Fibroblast of the aortic adventitia (primary cell): Measurements from ENCODE around the gene GORASP1. TPM values are rescaled to one million over a fixed set of nuclear protein-coding genes. Genes with fewer than 3 reads are reported as not detected.

Source experiments
- DNase-seq: peaks from one replicate; pipeline ENCODE4 v3.0.0-alpha.2; 2010; ENCODE audit warnings: low read depth
- H3K4me3 ChIP-seq: 2 replicates; pipeline ENCODE4 v1.5.1; 2011; ENCODE audit warnings: low read depth, mild to moderate bottlenecking, control low read depth, low read length, moderate library complexity
- total RNA-seq: library from RNA; depleted of rRNA; stranded (reverse); fragments of >200 nt; gene quantifications from 2 replicates; pipeline ENCODE4 v1.2.3, GENCODE V29; 2012; ENCODE audit warnings: low replicate concordance
- TF ChIP-seq, protein P1 (sequence below): IDR thresholded peaks from 2 replicates; pipeline ENCODE4 v1.5.1; 2011; ENCODE audit warnings: mild to moderate bottlenecking, low read length, control low read depth, inconsistent platforms; ENCODE audit not compliant: insufficient read depth

The GORASP1 gene
- total RNA-seq, 1 donor = 24.0 TPM

- H3K4me3 ChIP-seq = peak overlapping the region; percentile 93
- DNase-seq = peak; percentile 41
- TF ChIP-seq, protein P1, sequence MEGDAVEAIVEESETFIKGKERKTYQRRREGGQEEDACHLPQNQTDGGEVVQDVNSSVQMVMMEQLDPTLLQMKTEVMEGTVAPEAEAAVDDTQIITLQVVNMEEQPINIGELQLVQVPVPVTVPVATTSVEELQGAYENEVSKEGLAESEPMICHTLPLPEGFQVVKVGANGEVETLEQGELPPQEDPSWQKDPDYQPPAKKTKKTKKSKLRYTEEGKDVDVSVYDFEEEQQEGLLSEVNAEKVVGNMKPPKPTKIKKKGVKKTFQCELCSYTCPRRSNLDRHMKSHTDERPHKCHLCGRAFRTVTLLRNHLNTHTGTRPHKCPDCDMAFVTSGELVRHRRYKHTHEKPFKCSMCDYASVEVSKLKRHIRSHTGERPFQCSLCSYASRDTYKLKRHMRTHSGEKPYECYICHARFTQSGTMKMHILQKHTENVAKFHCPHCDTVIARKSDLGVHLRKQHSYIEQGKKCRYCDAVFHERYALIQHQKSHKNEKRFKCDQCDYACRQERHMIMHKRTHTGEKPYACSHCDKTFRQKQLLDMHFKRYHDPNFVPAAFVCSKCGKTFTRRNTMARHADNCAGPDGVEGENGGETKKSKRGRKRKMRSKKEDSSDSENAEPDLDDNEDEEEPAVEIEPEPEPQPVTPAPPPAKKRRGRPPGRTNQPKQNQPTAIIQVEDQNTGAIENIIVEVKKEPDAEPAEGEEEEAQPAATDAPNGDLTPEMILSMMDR = no peak
Observed at GRCh38 chr3:39106281-39106811, 1.1 kb downstream of the GORASP1 start.

- DNase-seq = no peak
- TF ChIP-seq, protein P1 = no peak
- peak overlapping the region; percentile 93 for H3K4me3 ChIP-seq
Observed at GRCh38 chr3:39105687-39106063, 1.8 kb downstream of the GORASP1 start.

DNA sequence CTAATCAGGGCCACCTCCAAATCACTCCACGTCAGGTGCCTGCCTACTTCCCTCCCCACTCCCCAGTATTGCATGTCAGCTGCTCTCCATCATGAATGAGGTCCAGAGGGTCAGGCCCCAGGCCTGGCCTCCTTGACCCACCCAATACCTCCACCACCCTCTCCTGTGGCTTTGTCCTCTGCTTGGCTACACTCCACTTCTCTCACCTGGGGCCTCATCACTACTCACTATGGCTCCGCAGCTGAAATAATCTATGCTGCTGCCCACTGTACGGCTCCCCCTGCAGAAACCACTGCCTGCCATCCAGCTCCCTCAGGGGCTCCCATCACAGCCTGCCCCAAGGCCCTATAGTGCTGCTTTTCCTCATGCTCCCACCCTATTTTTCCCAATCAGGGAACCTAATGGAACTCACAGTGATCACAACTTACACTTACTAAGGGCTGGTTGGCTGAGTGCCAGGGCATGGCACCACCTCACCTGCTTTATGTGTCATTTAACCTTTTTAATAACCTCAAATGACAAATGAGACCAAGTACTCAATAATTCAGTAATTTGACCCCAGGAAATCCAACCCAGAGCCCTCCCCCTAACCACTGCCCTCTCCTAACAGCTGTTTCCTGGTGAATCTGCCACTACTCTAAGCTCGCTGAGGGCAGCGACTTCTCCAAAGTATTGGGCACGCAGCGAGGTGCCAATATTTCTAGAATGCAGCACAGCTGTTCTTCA lies 2.3 kb downstream of the GORASP1 start:
- no peak overlapping the region for H3K4me3 ChIP-seq
- TF ChIP-seq, protein P1 = no peak
- no peak for DNase-seq

DNA sequence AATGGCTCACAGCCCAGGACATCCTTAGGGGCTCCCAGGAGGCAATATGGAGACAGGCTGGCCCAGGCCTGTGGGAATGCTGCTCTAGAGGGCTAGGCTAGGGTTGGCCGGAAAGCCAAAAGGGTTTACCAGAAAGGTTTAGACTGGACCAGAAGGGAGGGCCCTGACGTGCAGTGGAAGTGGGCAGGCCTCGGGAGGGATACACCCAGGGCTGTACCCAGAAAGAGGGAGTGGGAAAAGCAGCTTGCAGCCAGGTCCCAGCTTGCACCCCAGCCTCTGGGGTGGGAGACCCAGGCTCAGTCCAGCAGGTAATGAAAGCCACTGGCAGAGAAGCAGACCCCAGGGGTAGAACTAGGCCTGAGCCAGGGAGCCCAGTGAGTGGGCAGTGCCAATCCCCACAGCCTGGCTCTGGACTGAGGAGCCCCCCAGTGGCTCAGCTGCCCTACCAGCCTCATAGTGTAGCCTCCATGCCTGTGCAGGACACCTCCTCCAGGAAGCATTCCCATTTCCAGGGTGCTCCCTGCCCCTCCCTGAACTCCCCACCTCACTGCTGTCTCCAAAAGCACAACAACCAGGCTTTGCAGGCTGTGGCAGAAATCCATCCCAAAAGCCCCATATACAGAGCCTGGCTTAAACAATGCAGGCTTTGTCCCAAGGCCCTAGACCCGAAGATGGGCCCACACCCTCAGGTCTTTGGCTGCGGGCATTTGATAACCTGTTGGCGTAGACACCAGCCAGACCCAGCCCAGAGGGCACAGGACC lies 3.5 kb downstream of the GORASP1 start:
- no peak for DNase-seq
- no peak overlapping the region for H3K4me3 ChIP-seq
- TF ChIP-seq, protein P1 = no peak

DNA sequence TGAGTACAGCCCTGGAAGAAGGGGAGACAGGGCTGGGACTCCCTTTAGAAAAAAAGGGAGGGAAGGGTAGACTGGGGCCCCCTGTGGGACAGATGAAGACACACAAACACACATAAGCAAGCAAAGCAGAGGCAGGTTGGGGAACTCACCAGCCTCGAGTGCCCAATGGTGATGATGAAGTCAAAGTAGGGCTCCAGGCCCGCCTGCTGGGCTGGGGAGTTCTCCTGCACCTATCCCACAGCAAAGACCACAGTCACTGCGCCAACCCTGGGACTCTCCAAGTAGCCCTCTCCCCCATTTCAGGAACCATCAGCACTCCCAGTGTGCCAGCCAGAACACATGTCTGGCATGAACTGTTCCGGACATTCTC lies 4.1 kb downstream of the GORASP1 start:
- TF ChIP-seq, protein P1 = no peak
- DNase-seq = no peak
- no peak overlapping the region for H3K4me3 ChIP-seq

- no peak for DNase-seq
- no peak overlapping the region for H3K4me3 ChIP-seq
Observed at GRCh38 chr3:39102504-39103323, 4.7 kb downstream of the GORASP1 start.

More at GRCh38 chr3:39102504-39103323, 4.7 kb downstream of the GORASP1 start:
- TF ChIP-seq, protein P1 = no peak
